Stimulated activated CD4-positive, alpha-beta T cell treated with anti-CD3 and anti-CD28 coated beads, Interleukin-15, amount 100 ng/mL, for 1 hour (primary cell): ENCODE results near the gene OGDH.
A peak's percentile ranks its signal among the peaks of the same experiment; 100 is the strongest.

Experiments used
- DNase-seq, 2 donors: peaks; one replicate each; pipeline ENCODE4 v3.0.0-alpha.2; 2020; ENCODE audit warnings: low read depth in 1 of 2, low spot score in 1 of 2

Gene OGDH

DNA sequence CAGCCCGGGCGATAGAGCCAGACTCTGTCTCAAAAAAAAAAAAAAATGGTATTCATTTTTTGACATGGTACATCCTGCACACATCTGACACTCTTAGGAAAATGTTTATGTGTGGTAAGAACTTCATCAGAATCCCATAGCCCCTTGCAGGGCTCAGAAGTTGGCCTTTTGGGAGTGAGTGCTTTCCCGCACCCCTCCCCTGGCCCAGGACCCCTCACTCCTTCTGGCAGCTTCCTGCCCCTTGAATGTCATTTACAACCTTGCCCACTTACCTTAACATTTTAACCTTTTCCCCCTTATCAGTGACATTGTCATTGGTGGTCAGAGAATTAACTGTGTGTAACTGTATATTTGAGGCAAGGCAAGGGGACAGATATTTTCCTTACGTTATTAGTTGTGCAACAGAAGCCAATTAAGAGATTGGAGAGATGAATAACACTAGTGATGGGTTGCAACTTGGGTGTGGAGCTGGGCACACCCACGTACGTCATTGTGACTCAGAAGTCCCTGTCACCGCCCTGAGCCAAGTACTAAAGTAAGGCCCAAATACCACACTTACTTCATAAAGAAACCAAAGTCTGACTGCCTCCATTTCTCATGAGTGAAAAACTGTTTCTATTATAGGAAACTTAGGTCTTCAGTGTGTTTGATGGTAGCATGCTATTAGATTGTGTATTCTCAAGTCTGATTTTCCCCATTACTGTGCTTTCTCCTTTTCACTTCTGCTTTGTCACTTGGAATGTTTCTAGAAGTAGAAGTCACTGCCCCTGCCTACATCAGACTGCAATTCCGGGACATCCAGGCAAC lies 31.6 kb downstream of the OGDH start:
- DNase-seq = peak; percentile 48 to 51

DNA sequence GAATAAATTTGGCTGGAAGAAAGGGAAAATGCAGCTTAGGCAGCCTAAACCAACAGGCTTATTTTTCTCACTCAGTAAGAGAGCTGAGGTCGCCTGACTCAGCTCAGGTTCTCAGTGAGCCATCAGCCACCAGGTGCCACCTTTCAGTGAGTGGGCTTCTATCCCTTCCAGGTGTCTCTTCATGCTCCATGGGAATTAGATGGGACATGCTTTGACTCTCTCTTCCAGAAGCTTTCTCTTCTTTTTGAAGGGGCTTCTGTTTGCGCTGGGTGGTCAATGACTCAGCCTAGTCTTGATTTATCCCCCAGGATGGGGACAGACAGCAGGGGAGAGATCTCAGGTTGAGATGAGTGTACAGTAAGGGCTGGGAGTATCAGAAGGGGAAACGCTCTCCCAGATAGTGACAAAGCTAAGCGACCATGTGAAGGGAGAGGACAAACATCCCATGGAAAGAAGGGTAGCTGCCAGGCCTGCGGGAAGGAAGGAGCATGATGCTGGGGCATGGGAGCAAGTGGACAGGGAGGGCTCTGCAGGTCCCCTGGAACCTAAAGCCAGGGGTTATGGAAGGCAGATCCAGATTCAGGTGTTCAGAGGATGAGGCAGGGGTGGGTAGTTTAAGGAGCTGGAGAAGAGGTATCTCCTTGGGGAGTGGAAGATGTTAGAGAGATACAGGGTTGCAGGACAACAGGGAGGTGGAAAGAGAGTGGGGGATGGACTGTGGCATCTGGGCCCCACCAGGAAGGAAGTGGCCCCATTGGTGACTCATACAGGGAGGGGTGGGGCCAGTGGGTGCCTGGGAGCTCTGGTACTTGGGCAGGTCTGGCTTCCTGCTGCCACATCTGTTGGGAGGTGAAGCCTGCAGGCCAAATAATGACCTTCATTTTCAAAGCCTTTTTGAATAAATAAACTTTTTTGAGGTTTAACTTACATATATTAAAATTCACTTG lies 32.5 kb downstream of the OGDH start:
- DNase-seq = peak; percentile 57 to 65

DNA sequence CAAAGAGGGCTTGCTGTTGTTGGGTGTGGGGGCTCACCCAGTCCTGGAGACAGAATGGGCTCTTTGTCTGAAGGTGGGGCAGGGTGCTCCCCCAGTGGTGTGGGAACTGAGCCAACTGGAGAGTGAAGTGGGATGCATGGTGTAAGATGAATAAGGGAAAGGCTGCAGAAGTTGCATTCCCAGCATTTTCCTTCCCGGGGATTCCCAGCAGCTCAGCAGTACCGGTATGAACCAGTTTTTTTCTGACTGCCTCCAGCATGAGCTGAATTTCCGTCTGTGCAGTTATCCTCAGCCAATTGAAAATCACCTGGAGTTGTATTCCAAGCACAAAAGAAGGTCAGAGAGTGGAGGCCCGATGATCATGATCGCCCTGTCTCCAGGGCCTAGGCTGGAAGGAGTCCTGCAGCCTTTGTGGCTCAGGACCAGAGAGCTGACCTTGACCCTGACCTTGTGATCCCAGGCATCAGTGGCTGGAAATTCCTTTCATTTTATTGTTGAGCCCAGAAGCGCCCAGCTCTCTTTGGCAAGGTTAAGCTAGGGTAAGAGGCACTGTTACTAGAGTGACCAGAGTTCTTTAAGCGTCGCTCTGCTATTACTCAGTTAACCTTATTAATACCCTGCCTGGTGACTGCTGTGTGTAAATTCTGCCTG lies 33.4 kb downstream of the OGDH start:
- no peak for DNase-seq

DNA sequence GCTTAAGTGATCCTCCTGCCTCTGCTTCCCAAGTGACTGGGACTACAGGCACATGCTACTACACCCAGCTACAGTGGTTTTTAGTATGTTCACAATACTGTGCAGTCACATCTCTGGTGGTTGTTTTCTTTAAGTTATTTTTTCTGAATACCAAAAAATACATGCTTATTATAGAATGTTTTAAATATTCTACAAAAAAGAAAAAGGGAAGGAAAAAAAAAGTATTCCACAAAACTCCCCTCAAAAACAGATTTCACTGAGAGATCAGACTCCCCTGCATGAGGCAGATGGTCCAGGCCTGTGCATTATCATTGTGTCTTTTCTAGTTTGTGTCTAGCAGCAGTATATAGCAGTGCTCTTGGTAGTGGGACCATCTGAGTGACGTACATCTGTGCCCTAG lies 36.8 kb downstream of the OGDH start:
- DNase-seq = no peak

DNA sequence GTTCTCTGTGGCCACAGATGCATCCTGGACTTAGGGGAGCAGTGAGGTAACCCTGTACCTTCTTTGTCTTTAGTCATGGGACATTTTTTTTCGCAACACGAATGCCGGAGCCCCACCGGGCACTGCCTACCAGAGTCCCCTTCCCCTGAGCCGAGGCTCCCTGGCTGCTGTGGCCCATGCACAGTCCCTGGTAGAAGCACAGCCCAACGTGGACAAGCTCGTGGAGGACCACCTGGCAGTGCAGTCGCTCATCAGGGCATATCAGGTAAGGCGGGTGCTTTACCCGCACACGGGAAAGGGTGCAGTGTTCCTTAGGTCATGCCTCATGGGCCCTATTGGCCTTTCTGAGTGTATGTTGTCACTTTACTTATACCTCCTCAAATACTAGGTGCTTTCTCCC lies 38.8 kb downstream of the OGDH start:
- DNase-seq = no peak

DNA sequence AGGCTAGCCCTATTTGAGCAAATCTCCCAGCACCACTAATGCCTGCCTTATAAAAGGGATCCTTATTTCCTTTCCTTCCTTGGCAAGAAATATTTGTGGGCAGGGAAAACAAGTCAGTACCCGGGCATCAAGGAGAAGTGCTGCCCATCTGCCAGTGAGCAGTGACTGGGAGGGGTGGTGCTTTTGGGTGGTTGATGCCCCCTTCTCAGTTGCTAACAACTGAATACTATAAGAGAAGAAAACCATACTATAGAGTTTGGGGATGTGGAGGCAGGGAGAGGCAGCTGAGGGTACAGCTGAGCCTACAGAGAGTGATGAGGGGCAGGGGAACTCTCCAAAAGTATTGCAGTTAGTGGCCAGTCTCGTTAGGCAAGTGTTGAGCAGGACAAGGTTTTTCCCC lies 39.3 kb downstream of the OGDH start:
- no peak for DNase-seq

DNA sequence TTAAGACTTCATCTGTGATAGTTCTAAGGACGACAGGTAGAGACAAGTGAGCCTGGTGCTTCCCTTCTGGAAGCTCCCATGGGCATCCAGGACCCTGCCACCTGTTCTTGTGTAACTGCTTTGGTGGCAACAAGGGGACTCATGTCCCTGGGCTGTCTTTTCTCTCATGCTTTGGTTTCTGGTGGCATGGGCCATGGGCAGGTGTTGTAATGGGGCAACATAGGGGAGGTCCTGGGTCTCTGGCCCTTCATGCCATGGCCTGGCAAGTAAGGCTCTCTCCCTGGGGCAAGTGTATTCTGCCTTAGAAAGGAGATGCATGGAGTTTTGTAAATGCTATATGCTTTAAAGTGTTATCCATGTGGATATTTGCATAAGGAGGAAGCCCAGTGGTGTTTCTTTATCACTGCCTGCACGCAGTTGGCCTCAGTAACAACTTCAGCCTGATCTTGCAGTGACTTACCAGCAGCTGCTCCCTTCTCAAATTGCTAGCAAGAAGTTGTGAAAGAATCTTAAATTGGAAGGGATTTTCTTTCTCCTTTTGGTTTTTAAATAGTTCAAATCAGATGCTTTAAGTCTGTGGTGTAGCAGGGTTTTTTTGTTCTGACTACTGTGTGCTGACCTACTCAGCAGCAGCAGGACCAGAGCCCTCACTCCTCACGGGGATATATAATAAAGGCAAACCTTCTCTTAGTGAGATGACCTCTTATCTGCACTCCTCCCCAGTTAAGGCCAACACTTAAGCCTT lies 39.9 kb downstream of the OGDH start:
- no peak for DNase-seq

DNA sequence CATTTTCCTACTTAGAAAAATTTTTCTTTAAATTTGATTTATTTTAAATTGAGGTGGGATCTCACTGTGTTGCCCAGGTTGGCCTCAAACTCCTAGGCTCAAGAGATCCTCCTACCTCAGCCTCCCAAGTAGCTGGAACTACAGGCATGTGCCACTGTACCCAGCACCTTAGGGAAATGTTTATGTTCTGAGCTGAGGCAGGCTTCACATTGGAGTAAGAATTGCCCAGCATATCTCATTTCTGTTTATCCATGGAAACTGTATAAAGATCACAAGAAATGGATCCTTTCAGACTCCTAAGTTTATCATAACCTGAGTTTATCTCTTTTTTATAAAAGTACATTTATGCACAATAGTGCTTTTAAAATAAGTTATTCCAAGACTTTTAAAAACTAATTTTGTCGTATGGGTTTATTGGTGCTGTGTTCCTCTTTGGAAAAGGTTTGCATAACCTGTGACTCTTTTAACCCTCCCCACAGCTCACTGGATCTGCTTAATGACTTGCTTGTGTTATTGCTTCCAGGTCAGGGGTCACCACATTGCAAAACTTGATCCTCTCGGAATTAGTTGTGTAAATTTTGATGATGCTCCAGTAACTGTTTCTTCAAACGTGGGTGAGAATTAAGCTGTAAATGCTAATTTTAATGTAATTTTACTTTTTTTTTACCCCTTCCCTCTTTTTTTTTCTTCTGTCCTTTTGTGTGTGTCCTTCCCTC lies 40.7 kb downstream of the OGDH start:
- DNase-seq = no peak

DNA sequence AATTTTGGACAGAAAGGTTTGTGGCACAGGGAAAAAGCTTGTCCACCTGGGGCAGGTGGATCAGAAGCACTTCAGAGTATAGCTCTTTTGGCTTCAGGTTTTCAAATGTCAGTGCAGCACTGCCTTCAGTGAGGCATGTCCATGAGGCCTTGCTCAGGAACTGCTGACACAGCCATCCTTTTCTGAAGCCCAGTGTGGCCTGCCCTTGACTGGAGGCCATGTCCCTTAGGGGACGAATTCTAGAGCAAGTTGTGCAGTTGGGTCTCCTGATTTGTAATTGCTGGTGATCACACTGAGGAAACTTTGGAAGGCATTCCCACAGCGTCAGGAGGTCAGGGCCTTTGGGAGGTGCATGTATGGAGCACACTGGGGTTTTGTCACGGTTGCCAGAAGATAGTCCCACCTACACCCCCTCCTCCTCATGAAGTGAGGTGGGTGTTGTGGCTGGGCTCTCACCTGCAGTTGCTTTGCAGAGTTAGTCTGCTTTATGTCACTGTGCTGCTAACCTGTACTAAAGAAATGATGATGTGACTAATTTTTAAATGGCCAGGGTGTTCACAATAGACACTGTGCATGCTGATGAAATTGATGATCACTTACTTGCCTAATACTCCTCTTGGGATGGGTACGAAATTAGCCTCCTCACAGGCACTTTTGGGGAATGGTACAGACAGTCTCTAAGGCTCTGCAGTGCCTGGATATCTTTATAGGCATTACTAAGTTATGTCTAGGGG lies 41.7 kb downstream of the OGDH start:
- DNase-seq = no peak

DNA sequence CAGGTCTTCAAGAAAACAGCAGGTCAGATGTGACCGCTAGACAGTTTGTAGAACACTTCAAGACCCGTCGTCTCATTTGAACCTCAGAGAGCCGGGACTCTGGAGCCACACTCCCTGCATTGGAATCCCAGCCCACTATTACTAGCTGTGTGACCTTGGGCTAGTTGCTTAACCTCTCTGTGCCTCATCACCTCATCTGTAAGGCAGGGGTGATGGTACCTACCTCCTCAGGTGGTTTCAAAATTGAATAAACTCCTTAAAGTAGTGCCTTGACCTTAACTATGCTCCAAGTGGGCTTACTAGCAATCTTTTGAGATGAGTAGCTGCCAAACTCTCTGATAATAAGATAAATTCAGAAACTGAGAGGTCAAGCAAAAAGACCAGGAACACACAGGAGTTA lies 43.8 kb downstream of the OGDH start:
- no peak for DNase-seq

DNA sequence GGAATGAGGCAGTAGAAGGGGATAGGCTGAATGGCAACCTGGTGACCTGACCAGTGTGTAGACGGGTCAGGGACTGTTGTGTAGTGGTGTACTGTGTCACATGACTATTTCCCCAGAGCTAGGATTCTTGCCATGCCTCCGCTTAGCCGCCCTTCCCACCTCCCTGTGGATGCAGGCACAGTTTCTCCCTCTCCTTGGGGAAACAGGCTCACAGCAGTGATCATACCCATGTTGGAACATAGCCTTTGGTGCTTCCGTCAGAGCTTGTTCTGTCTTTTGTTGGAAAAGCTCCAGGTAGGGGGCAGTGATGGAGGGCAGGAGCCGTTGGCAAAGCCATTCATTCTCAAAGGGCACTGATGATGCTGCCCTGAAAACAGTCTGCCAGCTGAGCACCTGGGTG lies 44.3 kb downstream of the OGDH start:
- DNase-seq = no peak

DNA sequence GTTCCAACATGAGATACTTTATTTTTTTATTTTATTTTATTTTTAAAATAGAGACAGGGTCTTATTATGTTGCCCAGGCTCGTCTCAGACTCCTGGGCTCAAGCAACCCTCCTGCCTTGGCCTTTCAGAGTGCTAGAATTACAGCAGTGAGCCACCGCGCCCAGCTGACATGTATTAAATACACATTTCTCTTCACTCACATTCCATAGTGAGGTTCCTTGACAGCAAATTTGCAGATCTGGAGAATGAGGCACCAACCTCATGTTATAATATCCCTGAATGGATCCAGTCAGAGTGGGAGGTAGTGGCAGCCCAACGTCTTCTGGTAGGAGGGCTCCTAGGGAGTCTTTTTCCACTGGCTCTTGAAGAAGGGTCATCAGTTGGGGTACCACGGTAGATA lies 46.1 kb downstream of the OGDH start:
- DNase-seq = no peak

DNA sequence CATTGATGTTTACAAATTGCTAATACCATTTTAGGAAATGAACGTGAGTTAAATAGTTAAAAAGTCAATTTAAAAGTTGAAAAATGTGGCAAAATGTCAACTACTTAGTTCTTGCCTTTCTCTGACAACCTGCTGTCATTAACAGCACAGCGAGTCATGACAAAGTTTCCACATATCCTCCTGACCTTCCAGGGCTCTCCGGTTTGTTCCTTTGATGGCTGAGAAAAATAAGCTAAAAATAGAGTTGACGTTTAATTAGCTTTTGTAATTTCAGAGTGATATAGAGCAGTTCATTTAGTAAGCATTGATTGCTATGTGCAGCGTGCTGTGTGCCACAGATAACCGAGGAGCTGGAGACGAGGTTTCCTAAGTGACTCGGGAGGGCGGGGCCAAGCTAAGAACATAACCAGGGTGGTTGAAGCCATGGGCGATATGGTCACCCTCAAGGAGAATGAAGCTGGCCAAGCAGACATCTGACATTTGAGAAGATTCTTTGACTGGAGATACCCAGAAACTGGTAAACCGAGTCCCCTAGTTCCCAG lies 47.9 kb downstream of the OGDH start:
- no peak for DNase-seq

DNA sequence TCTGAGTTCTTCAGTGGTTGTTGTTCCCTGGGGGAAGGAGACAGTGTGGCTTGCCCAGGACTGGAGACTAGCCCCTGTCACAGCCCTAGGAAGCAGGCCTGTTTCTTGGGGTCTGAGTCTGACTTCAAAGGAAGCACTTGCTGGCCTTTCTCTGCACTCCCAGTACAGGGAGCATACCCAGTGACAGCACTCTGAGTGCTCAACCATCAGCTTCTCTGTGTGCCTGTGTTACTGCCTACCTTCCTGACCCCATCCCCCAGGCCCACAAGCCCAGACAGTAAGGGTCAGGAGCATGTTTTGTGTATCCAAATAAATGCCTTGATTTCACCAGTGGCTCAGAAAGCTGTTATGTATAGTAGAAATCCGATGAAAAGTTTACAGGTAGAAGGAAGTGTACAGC lies 48.9 kb downstream of the OGDH start:
- no peak for DNase-seq

DNA sequence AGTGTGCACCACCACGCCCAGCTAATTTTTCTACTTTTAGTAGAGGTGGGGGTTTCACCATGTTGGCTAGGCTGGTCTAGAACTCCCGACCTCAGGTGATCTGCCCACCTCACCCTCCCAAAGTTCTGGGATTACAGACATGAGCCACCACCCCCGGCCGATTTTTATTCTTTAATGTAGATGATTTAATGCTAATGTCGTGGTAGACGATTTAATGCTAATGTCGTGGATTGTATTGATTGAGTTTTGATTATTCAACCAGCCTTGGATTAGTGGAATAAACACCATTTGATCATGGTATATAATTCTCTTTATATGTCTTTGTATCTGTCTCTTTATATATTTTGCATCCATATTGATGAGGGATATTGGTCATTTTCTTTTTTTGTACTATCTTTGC lies 52.6 kb downstream of the OGDH start:
- no peak for DNase-seq

DNA sequence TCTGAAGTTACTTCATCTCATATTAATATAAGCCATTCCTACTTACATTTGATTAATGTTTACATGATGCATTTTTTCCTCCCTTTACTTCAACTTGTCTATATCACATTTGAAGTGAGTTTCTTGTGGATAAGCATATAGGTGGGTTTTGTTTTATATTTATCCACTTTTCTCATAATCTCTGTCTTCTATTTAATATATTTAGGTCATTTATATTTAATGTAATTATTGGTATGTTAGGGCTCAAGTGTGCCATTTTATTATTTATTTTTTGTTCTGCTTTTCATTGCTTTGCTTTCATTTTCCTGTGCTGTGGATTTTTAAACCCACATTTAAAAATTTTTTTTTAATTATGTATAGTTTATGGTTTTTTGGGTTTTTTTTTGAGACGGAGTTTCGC lies 54.8 kb downstream of the OGDH start:
- DNase-seq = no peak

DNA sequence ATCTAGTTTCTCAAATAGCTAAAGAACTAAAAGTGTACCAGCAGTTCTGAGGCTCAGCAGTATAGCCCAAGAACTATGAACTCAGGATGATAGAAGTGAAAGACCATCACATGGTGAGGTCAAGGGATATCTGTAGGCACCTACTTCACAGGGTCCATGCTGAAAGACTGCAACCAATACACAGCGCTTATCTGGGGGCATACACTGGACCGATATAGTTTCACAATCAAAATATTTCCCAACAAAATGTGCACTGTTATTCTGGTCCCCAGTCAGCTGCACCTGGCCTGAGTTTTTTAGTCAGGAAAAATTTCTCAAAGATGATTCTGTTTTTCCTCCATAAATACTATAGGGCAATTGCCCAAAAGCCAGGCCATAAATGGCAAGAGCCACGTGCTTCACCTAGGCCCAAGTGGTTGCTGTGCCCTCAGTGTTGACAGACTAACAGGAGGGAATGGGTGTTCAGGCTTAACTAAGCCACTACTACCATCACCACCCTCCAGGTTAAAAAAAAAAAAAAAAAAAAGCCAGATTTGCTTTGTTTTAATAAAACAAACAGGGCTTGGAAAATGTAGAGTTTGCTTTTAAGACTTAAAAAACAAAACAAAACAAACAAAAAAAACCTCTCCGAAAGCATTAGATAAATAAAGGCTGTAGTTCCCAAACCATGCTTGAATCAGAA lies 58.5 kb downstream of the OGDH start:
- DNase-seq = no peak

DNA sequence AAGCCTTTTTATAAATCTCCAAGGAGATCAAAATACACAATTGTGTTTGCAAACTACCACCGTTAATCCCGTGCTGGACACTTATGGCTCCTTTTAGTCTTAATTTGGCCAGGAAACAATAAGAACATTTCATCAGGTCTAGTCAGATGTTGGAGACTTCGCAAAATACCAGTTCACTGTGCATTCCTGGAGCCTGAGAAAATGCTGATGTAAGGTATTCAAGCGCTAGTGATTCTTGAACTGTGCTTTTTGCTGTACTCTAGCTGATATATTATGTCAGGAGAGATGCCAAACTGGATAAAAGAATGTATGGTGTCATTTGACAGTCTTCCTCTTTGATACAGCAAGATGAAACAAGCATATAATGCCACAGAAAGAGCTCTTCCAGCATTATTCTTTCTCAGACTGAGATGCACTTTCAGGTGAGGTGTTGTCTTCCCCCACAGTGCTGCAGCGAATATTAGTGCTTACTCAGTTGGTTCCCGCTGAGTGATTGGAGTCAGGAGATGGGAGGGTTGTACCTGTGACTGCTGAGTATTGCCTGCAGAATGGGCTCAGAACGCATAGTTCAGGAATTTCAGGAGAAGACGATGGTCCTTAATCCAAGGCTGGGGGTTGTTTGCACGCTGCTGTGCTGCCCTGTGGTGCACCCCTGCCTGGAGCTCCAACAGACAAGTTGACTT lies 59.2 kb downstream of the OGDH start:
- DNase-seq = no peak
